ENCODE measurements around the gene NAA15.
"Not testable (repeated sequence)": the region's sequence is repeated elsewhere in the genome, so short reads cannot be mapped to it uniquely, and the experiment has no call there.

Gene NAA15

GRCh38 chr4:139454111-139455045 lies 153.1 kb downstream of the NAA15 start, which contains the start of gene RAB33B:
TSS of gene RAB33B (plus strand) at chr4:139454121. CDS start at chr4:139454196, 75 bp downstream.
- DNase-seq = no peak

DNA sequence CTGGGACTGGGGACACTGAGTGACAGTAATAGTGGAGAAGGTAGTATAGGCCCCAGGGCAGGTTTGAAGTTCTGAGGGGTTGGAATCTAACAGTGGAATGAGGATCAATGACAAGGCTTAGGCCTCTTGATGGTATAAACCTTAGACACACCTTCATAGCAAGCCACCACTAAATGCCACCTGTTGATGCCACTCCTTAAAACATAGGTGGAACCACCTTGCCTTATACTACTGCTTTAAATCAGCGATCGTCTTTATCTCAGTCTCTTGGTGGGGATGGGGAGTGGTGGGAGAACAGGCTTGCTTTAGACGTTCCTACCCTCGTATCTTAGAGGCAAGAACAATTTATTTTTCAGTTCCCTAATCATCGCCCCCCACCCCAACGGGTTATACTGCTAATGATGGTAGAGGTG lies 153.8 kb downstream of the NAA15 start:
- no peak for DNase-seq

DNA sequence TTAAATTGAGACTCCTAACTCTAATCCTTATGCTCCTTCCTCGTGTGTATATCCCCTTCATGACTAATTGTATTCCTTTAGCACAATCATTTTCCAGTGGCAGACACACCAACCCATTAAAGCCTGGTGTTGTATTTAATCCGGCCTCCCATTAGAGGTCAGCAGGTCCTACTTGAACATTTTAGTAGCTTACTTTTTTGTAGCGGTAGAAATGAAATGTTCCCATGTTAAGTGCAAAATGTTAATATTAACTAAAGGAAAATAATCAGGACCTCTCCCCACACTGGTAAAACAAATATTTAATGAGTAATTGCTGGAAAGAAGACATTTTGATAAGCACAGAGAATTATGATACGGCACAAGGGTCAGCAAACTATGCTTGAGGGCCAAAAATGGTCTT lies 156.0 kb downstream of the NAA15 start:
- DNase-seq = no peak

- no peak for DNase-seq
Measured at GRCh38 chr4:139458543-139458942, 157.2 kb downstream of the NAA15 start.

- no peak for DNase-seq
Measured at GRCh38 chr4:139458999-139459398, 157.7 kb downstream of the NAA15 start.

- no peak for DNase-seq
Measured at GRCh38 chr4:139460565-139460964, 159.3 kb downstream of the NAA15 start.

DNA sequence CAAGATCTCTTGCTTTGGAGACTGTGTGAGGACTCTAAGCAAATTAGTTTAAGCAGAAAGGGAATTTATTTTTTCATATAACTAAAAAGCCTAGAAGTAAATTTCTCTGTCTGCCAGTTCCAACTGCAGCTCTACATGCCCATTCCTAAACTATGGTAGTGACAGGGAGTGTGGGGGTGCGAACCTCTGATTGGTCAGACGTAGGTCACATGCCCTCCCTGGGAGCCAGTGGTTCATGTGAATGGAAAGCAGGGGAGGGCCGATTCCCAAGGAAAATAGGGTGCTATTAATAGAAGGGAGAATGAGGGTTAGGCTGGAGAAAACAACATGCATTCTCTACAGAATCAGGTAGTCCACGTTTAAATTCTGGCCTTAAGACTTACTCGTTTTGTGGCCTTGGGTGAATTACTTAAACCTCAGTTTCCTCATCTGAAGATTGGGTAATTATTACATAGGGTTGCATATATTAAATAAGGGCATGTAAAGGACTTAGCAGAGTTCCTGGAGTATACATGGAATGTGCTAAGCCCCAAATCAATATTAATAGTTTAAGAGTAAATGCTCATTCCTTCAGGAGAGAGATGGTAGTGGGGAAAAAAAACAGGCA lies 159.8 kb downstream of the NAA15 start:
- DNase-seq = no peak

DNA sequence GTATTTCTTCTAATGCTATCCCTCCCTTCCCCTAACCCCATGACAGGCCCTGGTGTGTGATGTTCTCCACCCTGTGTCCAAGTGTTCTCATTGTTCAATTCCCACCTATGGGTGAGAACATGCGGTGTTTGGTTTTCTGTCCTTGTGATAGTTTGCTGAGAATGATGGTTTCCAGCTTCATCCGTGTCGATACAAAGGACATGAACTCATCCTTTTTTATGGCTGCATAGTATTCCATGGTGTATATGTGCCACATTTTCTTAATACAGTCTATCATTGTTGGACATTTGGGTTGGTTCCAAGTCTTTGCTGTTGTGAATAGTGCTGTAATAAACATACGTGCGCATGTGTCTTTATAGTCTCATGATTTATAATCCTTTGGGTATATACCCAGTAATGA lies 163.2 kb downstream of the NAA15 start:
- not testable (repeated sequence) for DNase-seq

DNA sequence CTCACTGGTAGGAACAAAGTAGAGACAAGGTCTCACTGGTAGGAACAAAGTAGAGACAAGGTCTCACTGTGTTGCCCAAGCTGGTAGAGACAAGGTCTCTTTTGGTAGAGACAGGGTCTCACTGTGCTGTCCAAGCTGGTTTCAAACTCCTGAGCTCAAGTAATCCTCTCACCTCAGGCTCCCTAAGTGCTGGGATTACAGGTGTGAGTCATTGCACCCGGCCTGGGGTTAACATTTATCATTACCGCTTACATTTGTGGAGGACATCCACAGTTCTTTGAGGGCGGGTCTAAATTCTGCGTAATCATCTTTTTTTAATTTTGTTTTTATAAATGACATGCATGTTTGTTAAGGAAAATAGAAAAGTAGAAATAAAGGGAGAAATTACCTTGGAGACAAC lies 164.6 kb downstream of the NAA15 start:
- DNase-seq = no peak

GRCh38 chr4:139468756-139469155 lies 167.5 kb downstream of the NAA15 start:
- DNase-seq = not testable (repeated sequence)

DNA sequence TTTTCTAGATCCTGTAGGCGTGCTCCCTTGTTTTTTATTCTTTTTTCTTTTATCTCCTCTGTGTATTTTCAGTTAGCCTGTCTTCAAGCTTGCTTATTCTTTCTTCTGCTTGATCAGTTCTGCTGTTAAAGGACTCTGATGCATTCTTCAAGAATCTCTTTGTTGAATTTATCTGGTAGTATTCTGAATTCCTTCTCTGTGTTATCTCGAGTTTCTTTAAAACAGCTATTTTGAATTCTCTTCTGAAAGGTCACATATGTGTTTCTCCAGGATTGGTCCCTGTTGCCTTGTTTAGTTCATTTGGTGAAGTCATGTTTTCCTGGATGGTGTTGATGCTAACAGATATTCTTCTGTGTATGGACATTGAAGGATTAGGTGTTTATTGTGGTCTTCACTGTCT lies 167.9 kb downstream of the NAA15 start:
- DNase-seq = no peak

All from amniotic stem cell (primary cell).